H1 (cell line): ENCODE measurements around the gene GALC. TPM values are rescaled to one million over a fixed set of nuclear protein-coding genes. Genes with fewer than 3 reads are reported as not detected.

ENCODE experiments used
- CHD7 ChIP-seq: fragments of 300-600 bp; sonication (generic); IDR thresholded peaks from 2 replicates; pipeline ENCODE4 v1.7.1; 2012; ENCODE audit warnings: low read length, moderate library complexity, mild to moderate bottlenecking, inconsistent platforms; ENCODE audit not compliant: insufficient replicate concordance
- HDAC2 ChIP-seq, 2 experiments: fragments of 300-600 bp in 1 of 2; sonication (generic) in 1 of 2; IDR thresholded peaks; 2 replicates each; pipeline ENCODE4 v1.6.1; 2011 to 2012; ENCODE audit warnings: low read depth in 2 of 2, low read length in 2 of 2, mild to moderate bottlenecking in 2 of 2, moderate library complexity in 2 of 2, borderline replicate concordance in 1 of 2, inconsistent platforms in 1 of 2
- RBBP5 ChIP-seq: IDR thresholded peaks from 2 replicates; pipeline ENCODE4 v1.7.1; 2012; ENCODE audit warnings: low read depth, mild to moderate bottlenecking, inconsistent platforms, low read length, moderate library complexity, borderline replicate concordance
- TAF1 ChIP-seq: IDR thresholded peaks from 2 replicates; pipeline ENCODE4 v1.6.1; 2011; ENCODE audit warnings: mild to moderate bottlenecking, low read depth, low read length
- polyA plus RNA-seq, 7 experiments: library from polyadenylated mRNA; depleted of rRNA in 3 of 7; stranded (reverse) in 5 of 7; unstranded in 2 of 7; fragments of >200 nt in 5 of 7; fragments of 200-250 nt in 2 of 7; gene quantifications; 1 replicate in 5 of 7; 2 replicates in 1 of 7; 4 replicates in 1 of 7; pipeline versions ENCODE4 v1.2.1 to v1.2.3, GENCODE V29; 2011 to 2013; ENCODE audit warnings: missing spikeins in 2 of 7, mixed read lengths in 2 of 7
- total RNA-seq: library from RNA; stranded (reverse); fragmentation: NEBNext Ultra II Directional; extraction: Animal tissue kit (Norgen Biotek cat#: 25700); gene quantifications from 2 replicates; pipeline ENCODE4 v1.2.1, GENCODE V29; 2021

The GALC gene
- total and polyA plus RNA-seq, 2 of the 8 experiments (the other 6 are each of a cell fraction or from before 2014, with no cell fraction given), result 6.1 to 12.3 TPM

GRCh38 chr14:87940382-87940781 lies 52.6 kb downstream of the GALC start (continued):
- TF ChIP-seq CHD7 (no peak), TAF1 (no peak), HDAC2 (IDR thresholded peaks at IDR 0.05; ENCODE audit: borderline replicate concordance in 1 of 2, low read depth in 2 of 2, low read length in 2 of 2) (no peak), RBBP5 (no peak)
